Smooth muscle cell (in vitro differentiated cells): Measurements from ENCODE around the gene RALGAPA1. TPM values are rescaled to one million over a fixed set of nuclear protein-coding genes. Genes with fewer than 3 reads are reported as not detected.

ENCODE experiments used
- DNase-seq: peaks from one replicate; lab custom pipeline; 2025; ENCODE audit not compliant: unreplicated experiment; lab: John Stamatoyannopoulos, UW
- H2AFZ ChIP-seq: fragments of 200-600 bp; sonication (generic); 2 replicates; pipeline ENCODE4 v1.6.0; 2016; ENCODE audit warnings: antibody characterized with exemption, low read depth, mild to moderate bottlenecking
- H3F3A ChIP-seq: fragments of 200-600 bp; sonication (generic); 2 replicates; pipeline ENCODE4 v1.6.0; 2017; ENCODE audit warnings: antibody characterized with exemption, low read depth
- H3K27ac ChIP-seq: fragments of 200-600 bp; sonication (generic); 2 replicates; pipeline ENCODE4 v1.5.1; 2016; ENCODE audit warnings: low read depth, mild to moderate bottlenecking
- H3K27me3 ChIP-seq: fragments of 200-600 bp; sonication (generic); 2 replicates; pipeline ENCODE4 v1.6.1; 2016; ENCODE audit warnings: low read depth, mild to moderate bottlenecking
- H3K36me3 ChIP-seq: fragments of 200-600 bp; sonication (generic); 2 replicates; pipeline ENCODE4 v1.5.1; 2016; ENCODE audit warnings: low read depth
- H3K4me1 ChIP-seq: fragments of 200-600 bp; sonication (generic); 2 replicates; pipeline ENCODE4 v1.5.1; 2016; ENCODE audit warnings: low read depth
- H3K4me2 ChIP-seq: fragments of 200-600 bp; sonication (generic); 2 replicates; pipeline ENCODE4 v1.6.0; 2016; ENCODE audit warnings: mild to moderate bottlenecking
- H3K4me3 ChIP-seq: fragments of 200-600 bp; sonication (generic); 2 replicates; pipeline ENCODE4 v1.5.1; 2016; ENCODE audit warnings: mild to moderate bottlenecking
- H3K79me2 ChIP-seq: fragments of 200-600 bp; sonication (generic); 2 replicates; pipeline ENCODE4 v1.6.0; 2016; ENCODE audit warnings: low read depth, mild to moderate bottlenecking
- H3K9ac ChIP-seq: fragments of 200-600 bp; sonication (generic); 2 replicates; pipeline ENCODE4 v1.6.0; 2016; ENCODE audit warnings: low read depth
- H3K9me3 ChIP-seq: fragments of 200-600 bp; sonication (generic); replicated peaks from 2 replicates; pipeline ENCODE4 v1.5.1; 2016; ENCODE audit warnings: low read depth
- H4K20me1 ChIP-seq: fragments of 200-600 bp; sonication (generic); 2 replicates; pipeline ENCODE4 v1.6.0; 2016; ENCODE audit warnings: low read depth
- polyA plus RNA-seq: library from polyadenylated mRNA; unstranded; fragments of >200 nt; fragmentation: Nextera tagmentation; extraction: Ambion mirVana; gene quantifications from 2 replicates; pipeline ENCODE4 v1.2.1, GENCODE V29; 2016
- small RNA-seq: library from RNA; depleted of rRNA; stranded (forward); fragments of <200 nt; gene quantifications from one replicate; pipeline ENCODE3, GENCODE V24; 2014
- total RNA-seq: library from RNA; depleted of rRNA; stranded (reverse); fragments of >200 nt; gene quantifications from 2 replicates; pipeline ENCODE4 v1.2.3, GENCODE V29; 2014
- TF ChIP-seq, protein P1 (sequence below): fragments of 200-600 bp; sonication (generic); IDR thresholded peaks from 2 replicates; pipeline ENCODE4 v1.5.1; 2017; ENCODE audit warnings: borderline replicate concordance, mild to moderate bottlenecking, antibody characterized with exemption; ENCODE audit not compliant: insufficient read depth, poor library complexity, severe bottlenecking

Gene RALGAPA1
- total and polyA plus RNA-seq, 2 experiments from 2014 or later = 5.4 to 25.4 TPM

DNA sequence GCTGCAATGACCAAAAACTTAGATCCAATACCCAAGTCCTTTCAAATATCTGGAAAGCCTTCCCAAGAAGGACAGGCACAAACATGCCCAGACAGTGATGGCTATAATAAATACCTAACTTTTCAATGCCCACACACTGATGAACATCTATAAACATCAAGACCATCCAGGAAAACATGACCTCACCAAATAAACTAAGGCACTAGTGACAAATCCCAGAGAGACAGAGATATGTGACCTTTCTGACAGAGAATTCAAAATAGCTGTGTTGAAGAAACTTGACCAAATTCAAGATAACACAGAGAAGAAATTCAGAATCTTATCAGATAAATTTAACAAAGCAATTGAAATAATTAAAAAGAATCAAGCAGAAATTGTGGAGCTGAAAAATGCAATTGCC, 313.8 kb downstream of the RALGAPA1 start:
- H2AFZ ChIP-seq = no peak overlapping the region
- no peaks in the 10 kb centered on the region for H3F3A ChIP-seq
- no peaks in the 10 kb centered on the region for H3K4me1 ChIP-seq
- no peak overlapping the region for H3K4me3 ChIP-seq
- peaks cover 7% of the 10 kb centered on the region for H3K9me3 ChIP-seq
- no peaks in the 10 kb centered on the region for H4K20me1 ChIP-seq
- DNase-seq = no peak
- TF ChIP-seq, protein P1, sequence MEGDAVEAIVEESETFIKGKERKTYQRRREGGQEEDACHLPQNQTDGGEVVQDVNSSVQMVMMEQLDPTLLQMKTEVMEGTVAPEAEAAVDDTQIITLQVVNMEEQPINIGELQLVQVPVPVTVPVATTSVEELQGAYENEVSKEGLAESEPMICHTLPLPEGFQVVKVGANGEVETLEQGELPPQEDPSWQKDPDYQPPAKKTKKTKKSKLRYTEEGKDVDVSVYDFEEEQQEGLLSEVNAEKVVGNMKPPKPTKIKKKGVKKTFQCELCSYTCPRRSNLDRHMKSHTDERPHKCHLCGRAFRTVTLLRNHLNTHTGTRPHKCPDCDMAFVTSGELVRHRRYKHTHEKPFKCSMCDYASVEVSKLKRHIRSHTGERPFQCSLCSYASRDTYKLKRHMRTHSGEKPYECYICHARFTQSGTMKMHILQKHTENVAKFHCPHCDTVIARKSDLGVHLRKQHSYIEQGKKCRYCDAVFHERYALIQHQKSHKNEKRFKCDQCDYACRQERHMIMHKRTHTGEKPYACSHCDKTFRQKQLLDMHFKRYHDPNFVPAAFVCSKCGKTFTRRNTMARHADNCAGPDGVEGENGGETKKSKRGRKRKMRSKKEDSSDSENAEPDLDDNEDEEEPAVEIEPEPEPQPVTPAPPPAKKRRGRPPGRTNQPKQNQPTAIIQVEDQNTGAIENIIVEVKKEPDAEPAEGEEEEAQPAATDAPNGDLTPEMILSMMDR = no peak
- no peak overlapping the region for H3K4me2 ChIP-seq
- H3K27ac ChIP-seq = no peak overlapping the region
- no peak overlapping the region for H3K9ac ChIP-seq
- no peaks in the 10 kb centered on the region for H3K79me2 ChIP-seq
- no peaks in the 10 kb centered on the region for H3K36me3 ChIP-seq
- no peaks in the 10 kb centered on the region for H3K27me3 ChIP-seq

DNA sequence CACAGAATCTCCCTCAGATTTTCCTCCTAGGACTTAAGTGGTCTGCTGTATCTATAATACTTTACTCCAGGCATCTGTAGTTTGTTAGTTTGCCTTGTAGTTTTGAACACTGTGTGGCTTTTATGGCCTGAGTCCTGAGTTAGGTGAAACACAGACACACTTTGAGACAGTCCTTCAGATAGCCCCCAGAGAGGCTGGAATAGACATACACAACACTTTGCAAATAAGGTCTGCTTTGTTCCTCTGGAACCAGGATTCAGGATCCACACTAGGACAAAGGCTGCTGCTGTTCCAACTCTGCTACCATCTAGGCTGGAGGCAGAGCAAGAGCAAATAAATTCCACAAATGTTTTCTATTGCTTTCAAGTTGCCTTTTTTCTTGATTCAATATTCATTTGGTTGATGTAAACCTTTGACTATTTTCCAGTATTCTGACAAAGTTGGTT, 316.5 kb downstream of the RALGAPA1 start:
- no peaks in the 10 kb centered on the region for H3K4me1 ChIP-seq
- no peak overlapping the region for H3K4me2 ChIP-seq
- no peak overlapping the region for H3K9ac ChIP-seq
- no peak overlapping the region for H3K27ac ChIP-seq
- H3K79me2 ChIP-seq = no peaks in the 10 kb centered on the region
- peaks cover 7% of the 10 kb centered on the region for H3K9me3 ChIP-seq
- H3F3A ChIP-seq = no peaks in the 10 kb centered on the region
- no peaks in the 10 kb centered on the region for H4K20me1 ChIP-seq
- TF ChIP-seq, protein P1 = no peak
- no peaks in the 10 kb centered on the region for H3K27me3 ChIP-seq
- no peak overlapping the region for H2AFZ ChIP-seq
- H3K4me3 ChIP-seq = no peak overlapping the region
- H3K36me3 ChIP-seq = no peaks in the 10 kb centered on the region
- no peak for DNase-seq

Small RNA genes within 50 kb of the gene (small RNA-seq; reads per million reads assigned to genes)
- not detected for gene RF00322

Other genes with a start within 250 kb of the RALGAPA1 start
- gene BRMS1L, start 17.0 kb upstream of the RALGAPA1 start, total RNA-seq = 7.3 and 13.4 TPM in 2 replicates
- gene BRMS1L, start 17.0 kb upstream of the RALGAPA1 start, polyA plus RNA-seq = 7.9 and 8.8 TPM in 2 replicates